ENCODE data around the gene PIP4K2B. TPM values are rescaled to one million over a fixed set of nuclear protein-coding genes. Genes with fewer than 3 reads are reported as not detected.

The PIP4K2B gene
- total and polyA plus RNA-seq, 7 donors, result 19.3 to 72.6 (median 62.5) TPM

DNA sequence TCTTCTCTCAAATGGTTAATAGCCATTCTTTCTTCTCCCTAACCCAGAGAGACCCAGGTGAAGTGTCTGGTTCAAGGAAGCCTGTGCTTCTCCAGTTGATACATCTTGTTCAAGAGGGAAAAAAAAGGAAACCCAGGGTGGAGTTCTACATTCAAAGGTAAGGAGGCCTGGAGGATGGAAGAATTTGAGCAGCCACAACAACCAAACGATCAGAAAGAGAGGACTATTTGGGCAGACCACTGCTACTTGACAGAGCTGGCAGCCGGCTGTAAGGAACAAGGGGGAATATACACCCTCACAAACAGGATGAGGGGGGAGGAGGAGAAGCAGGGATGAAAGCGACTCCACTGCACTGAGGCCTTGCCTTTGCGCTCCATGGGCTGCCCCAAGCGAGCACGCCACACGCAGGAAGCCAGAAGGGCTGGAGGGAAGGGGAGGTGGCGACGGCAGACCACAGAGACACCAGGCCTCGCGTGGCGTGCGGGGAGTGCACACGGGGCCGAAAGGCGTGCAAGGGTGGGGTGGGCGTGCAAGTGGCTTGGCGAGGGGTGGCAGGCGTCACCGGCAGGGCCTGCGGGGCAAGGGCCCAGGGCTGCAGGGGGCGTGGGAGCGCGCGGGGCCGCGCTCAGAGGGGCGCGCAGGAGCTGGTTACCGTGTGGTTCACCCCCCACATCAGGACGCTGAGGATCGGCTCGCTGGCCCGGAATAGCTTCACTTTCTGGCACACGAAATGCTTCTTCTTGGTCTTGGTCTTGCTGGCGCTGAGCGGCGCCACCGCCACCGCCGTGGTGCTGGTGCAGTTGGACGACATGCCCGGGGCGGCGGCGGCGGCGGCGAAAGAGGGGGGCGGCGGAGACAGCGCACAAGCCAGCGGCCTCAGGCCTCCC, 499 bp downstream of the PIP4K2B start:
- H3K36me3 ChIP-seq (ENCODE audit: insufficient read depth in 1 of 2, low read depth in 1 of 2), result peaks cover 7 to 55% of the 10 kb centered on the region in 2 donors
- H3K9me3 ChIP-seq, result no peaks in the 10 kb centered on the region
- peaks cover 29% of the 10 kb centered on the region for H3K4me1 ChIP-seq
- TF ChIP-seq, protein P1, sequence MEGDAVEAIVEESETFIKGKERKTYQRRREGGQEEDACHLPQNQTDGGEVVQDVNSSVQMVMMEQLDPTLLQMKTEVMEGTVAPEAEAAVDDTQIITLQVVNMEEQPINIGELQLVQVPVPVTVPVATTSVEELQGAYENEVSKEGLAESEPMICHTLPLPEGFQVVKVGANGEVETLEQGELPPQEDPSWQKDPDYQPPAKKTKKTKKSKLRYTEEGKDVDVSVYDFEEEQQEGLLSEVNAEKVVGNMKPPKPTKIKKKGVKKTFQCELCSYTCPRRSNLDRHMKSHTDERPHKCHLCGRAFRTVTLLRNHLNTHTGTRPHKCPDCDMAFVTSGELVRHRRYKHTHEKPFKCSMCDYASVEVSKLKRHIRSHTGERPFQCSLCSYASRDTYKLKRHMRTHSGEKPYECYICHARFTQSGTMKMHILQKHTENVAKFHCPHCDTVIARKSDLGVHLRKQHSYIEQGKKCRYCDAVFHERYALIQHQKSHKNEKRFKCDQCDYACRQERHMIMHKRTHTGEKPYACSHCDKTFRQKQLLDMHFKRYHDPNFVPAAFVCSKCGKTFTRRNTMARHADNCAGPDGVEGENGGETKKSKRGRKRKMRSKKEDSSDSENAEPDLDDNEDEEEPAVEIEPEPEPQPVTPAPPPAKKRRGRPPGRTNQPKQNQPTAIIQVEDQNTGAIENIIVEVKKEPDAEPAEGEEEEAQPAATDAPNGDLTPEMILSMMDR (IDR thresholded peaks at IDR 0.05), result no peak
- intact Hi-C loops (cut with DNase I), result no loop called here
- H3K27ac ChIP-seq, result peak overlapping the region; percentile 96
- DNase-seq, result peak in 1 of 2 donors; percentile 52
- H3K4me3 ChIP-seq, result peak overlapping the region; percentile 96
- no peaks in the 10 kb centered on the region for H3K27me3 ChIP-seq (ENCODE audit: insufficient read depth in 3 of 3, low read length in 2 of 3)
- WGBS, 3 donors, result 0% methylated on average over 28 to 53 of the region's 53 CpGs
- peak; percentile 32 to 51 (median 38) for ATAC-seq

DNA sequence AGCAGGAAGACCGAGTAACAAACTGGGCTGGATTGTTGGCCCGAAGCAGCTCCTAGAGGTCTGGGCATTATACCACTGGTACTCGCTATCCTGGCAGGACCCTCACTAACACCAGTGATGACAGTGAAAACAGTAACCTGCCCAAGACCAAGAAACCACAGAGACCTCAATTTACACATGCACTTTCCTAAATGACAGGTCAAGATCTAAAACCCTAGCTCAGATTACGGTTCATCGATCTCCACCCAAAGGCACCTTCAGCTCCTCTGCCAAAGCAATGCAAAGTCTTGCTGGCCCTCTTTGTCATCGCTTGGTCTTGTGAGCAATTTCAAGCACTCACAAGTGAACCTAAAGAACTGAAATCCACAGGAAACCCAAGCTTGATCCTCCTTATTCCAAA, 1.5 kb downstream of the PIP4K2B start:
- intact Hi-C loops (cut with DNase I), result no loop called here
- Histone ChIP-seq H3K4me3 (peak overlapping the region; percentile 96), H3K27me3 (ENCODE audit: insufficient read depth in 3 of 3, low read length in 2 of 3) (no peaks in the 10 kb centered on the region), H3K36me3 (ENCODE audit: insufficient read depth in 1 of 2, low read depth in 1 of 2) (peaks cover 7 to 50% of the 10 kb centered on the region in 2 donors), H3K9me3 (no peaks in the 10 kb centered on the region), H3K4me1 (peaks cover 29% of the 10 kb centered on the region), H3K27ac (peak overlapping the region; percentile 96)
- TF ChIP-seq, protein P1 (IDR thresholded peaks at IDR 0.05), result no peak
- 40 to 62% (median 45%) methylated on average over 6 of the region's 6 CpGs for WGBS, 3 donors
- ATAC-seq (no peak), DNase-seq (no peak)

GRCh38 chr17:38797158-38797490, 2.2 kb downstream of the PIP4K2B start:
- Histone ChIP-seq H3K27ac (peak overlapping the region; percentile 96), H3K4me3 (peak overlapping the region; percentile 96), H3K27me3 (ENCODE audit: insufficient read depth in 3 of 3, low read length in 2 of 3) (no peaks in the 10 kb centered on the region), H3K36me3 (ENCODE audit: insufficient read depth in 1 of 2, low read depth in 1 of 2) (peaks cover 7 to 48% of the 10 kb centered on the region in 2 donors), H3K4me1 (peaks cover 29% of the 10 kb centered on the region), H3K9me3 (no peaks in the 10 kb centered on the region)
- 69 to 80% (median 77%) methylated on average over 5 of the region's 5 CpGs for WGBS, 3 donors
- DNase-seq (no peak), ATAC-seq (no peak)
- TF ChIP-seq, protein P1 (IDR thresholded peaks at IDR 0.05), result no peak
- intact Hi-C loops (cut with DNase I), result no loop called here

DNA sequence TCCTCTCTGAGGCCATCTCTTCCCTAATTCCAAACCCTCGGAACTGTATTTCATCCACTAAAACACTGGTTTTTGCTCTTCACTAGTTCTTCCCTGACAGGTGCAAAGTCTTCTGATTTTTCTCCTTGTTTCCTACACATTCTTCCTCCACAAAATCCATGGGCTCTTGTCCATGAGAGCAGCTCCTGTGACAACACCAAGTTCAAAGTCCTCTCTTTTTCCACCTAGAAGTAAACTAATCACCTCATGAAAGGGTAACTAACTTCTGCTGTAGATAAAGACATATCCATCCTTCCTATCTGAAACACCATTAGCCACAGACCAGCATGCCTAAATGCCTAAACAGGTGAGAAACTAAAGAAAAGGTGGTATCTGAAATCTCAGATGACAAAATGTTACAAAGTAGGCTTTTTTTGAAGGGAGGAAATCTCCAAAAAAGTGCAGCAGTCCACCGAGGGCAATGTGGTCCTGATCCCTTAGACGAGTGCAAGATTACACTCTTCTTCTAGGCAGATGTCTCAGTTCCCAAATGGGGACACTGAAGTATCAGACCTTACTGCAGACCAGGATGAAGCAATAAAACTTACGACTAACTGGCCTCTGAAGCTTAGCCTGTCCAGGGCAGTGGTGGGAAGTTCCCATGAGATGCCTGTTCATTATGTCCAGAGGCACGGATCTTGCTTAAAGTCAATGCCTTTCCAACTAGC, 2.8 kb downstream of the PIP4K2B start:
- DNase-seq (no peak), ATAC-seq (no peak)
- TF ChIP-seq, protein P1 (IDR thresholded peaks at IDR 0.05), result no peak
- H3K4me3 ChIP-seq, result peak overlapping the region; percentile 96
- no peaks in the 10 kb centered on the region for H3K27me3 ChIP-seq (ENCODE audit: insufficient read depth in 3 of 3, low read length in 2 of 3)
- peaks cover 4 to 43% of the 10 kb centered on the region in 2 donors for H3K36me3 ChIP-seq (ENCODE audit: insufficient read depth in 1 of 2, low read depth in 1 of 2)
- WGBS, 3 donors, result 41 to 56% (median 43%) methylated on average over 5 of the region's 5 CpGs
- H3K4me1 ChIP-seq, result peaks cover 29% of the 10 kb centered on the region
- no peaks in the 10 kb centered on the region for H3K9me3 ChIP-seq
- peak overlapping the region; percentile 96 for H3K27ac ChIP-seq
- intact Hi-C loops (cut with DNase I), result no loop called here

Measured in psoas muscle (tissue), 8 donors.